GM12878 (cell line): ENCODE measurements around the gene USH1G. TPM values are rescaled to one million over a fixed set of nuclear protein-coding genes. Genes with fewer than 3 reads are reported as not detected.

Source experiments
- ATAC-seq: fragments of 200-7000 bp; cut with Tn5 transposase; 3 replicates; pipeline ENCODE4 v1.9.1; 2020; ENCODE audit warnings: mild to moderate bottlenecking, moderate library complexity
- BruUV-seq: library from RNA; stranded (reverse); fragments of 400-500 nt; replicated peaks from 2 replicates; lab custom pipeline; 2021; lab: Mats Ljungman, UMichigan
- CTCF ChIA-PET: fragments of 300-600 bp; sonication (Branson Sonifier 250); formaldehyde crosslinking; extraction: SDS; loops from one replicate; lab custom pipeline; 2021; ENCODE audit warnings: inconsistent platforms; lab: Yijun Ruan, JAX
- POLR2A ChIA-PET: fragments of 350-600 bp; formaldehyde crosslinking; extraction: SDS; loops from one replicate; lab custom pipeline; 2021; ENCODE audit warnings: inconsistent platforms; lab: Charles Lee
- RAD21 ChIA-PET: fragments of 300-600 bp; sonication (Branson Sonifier 250); formaldehyde crosslinking; loops from one replicate; lab custom pipeline; 2023; ENCODE audit warnings: antibody characterized with exemption; ENCODE audit not compliant: unreplicated experiment; lab: Charles Lee
- SMC1A ChIA-PET: fragments of 300-600 bp; sonication (Branson Sonifier 250); formaldehyde crosslinking; loops from one replicate; lab custom pipeline; 2023; ENCODE audit not compliant: unreplicated experiment, uncharacterized antibody; lab: Charles Lee
- DNase-seq: peaks from one replicate; pipeline ENCODE4 v3.0.0-alpha.2; 2011; ENCODE audit warnings: low read depth, low spot score
- FAIRE-seq: peaks from 3 replicates; lab custom pipeline; 2011; peaks lifted over from hg19 to GRCh38; lab: Jason Lieb, UNC
- H2AFZ ChIP-seq: 2 replicates; pipeline ENCODE4 v1.6.0; 2011; ENCODE audit warnings: low read depth, low read length, control low read depth; ENCODE audit not compliant: control insufficient read depth
- H3K27ac ChIP-seq: 2 replicates; pipeline ENCODE4 v1.5.1; 2011; ENCODE audit warnings: control low read depth; ENCODE audit not compliant: control insufficient read depth, insufficient read depth
- H3K27me3 ChIP-seq, 2 experiments: replicated peaks in 1 of 2; 2 replicates each; pipeline versions ENCODE4 v1.6.0 to v1.6.1; 2011; ENCODE audit warnings: low read length in 1 of 2; ENCODE audit not compliant: control insufficient read depth in 2 of 2, insufficient read depth in 2 of 2
- H3K36me3 ChIP-seq, 2 experiments: 2 replicates each; pipeline ENCODE4 v1.5.1; 2011; ENCODE audit warnings: low read length in 1 of 2; ENCODE audit not compliant: control insufficient read depth in 2 of 2, insufficient read depth in 2 of 2
- H3K4me1 ChIP-seq: 2 replicates; pipeline ENCODE4 v1.6.1; 2011; ENCODE audit warnings: mild to moderate bottlenecking, low read length, moderate library complexity, mixed read lengths; ENCODE audit not compliant: control insufficient read depth, insufficient read depth
- H3K4me2 ChIP-seq: 2 replicates; pipeline ENCODE4 v1.6.0; 2011; ENCODE audit warnings: control low read depth; ENCODE audit not compliant: control insufficient read depth, insufficient read depth
- H3K4me3 ChIP-seq: fragments of 200-600 bp; sonication (generic); 2 replicates; pipeline ENCODE4 v1.5.1; 2016
- H3K79me2 ChIP-seq: 2 replicates; pipeline ENCODE4 v1.6.0; 2011; ENCODE audit warnings: low read length; ENCODE audit not compliant: control insufficient read depth, insufficient read depth
- H3K9ac ChIP-seq: 2 replicates; pipeline ENCODE4 v1.8.0; 2011; ENCODE audit warnings: low read length, control low read depth, mixed read lengths; ENCODE audit not compliant: control insufficient read depth, insufficient read depth
- H3K9me3 ChIP-seq: replicated peaks from 3 replicates; pipeline ENCODE4 v1.5.1; 2011; ENCODE audit warnings: mild to moderate bottlenecking, low read length; ENCODE audit not compliant: control insufficient read depth, insufficient read depth
- H4K20me1 ChIP-seq: 2 replicates; pipeline ENCODE4 v1.6.0; 2011; ENCODE audit not compliant: control insufficient read depth, insufficient read depth
- ATF3 ChIP-seq: IDR thresholded peaks from 2 replicates; pipeline ENCODE4 v1.6.1; 2011; ENCODE audit warnings: low read depth, mild to moderate bottlenecking, low read length, moderate library complexity, borderline replicate concordance; ENCODE audit errors: extremely low read depth
- E4F1 ChIP-seq: fragments of 450-650 bp; IDR thresholded peaks from 2 replicates; pipeline ENCODE4 v1.6.1; 2018; ENCODE audit warnings: borderline replicate concordance, mild to moderate bottlenecking; ENCODE audit not compliant: partially characterized antibody
- ESRRA ChIP-seq: IDR thresholded peaks from 2 replicates; pipeline ENCODE4 v1.6.1; 2012; ENCODE audit warnings: mild to moderate bottlenecking, low read length, improper control_type of control experiment
- FOS ChIP-seq: IDR thresholded peaks from 3 replicates; pipeline ENCODE4 v1.6.1; 2011; ENCODE audit warnings: borderline replicate concordance; ENCODE audit not compliant: insufficient read length; ENCODE audit errors: extremely low read depth
- IKZF2 ChIP-seq, 2 experiments: fragments of 450-650 bp; IDR thresholded peaks; 2 replicates each; pipeline ENCODE4 v1.6.1; 2017; ENCODE audit warnings: mild to moderate bottlenecking in 2 of 2, moderate library complexity in 2 of 2
- IRF4 ChIP-seq: IDR thresholded peaks from 2 replicates; pipeline ENCODE4 v1.6.1; 2011; ENCODE audit warnings: low read depth, low read length
- KDM1A ChIP-seq: fragments of 200-600 bp; sonication (generic); IDR thresholded peaks from 2 replicates; pipeline ENCODE4 v1.6.1; 2016; ENCODE audit warnings: borderline replicate concordance
- KLF5 ChIP-seq: fragments of 450-650 bp; IDR thresholded peaks from 2 replicates; pipeline ENCODE4 v1.6.1; 2014; ENCODE audit warnings: mild to moderate bottlenecking; ENCODE audit not compliant: partially characterized antibody
- NFYA ChIP-seq: IDR thresholded peaks from 2 replicates; pipeline ENCODE4 v1.6.1; 2011; ENCODE audit warnings: low read depth, mild to moderate bottlenecking, low read length, improper control_type of control experiment, borderline replicate concordance
- PML ChIP-seq: IDR thresholded peaks from 2 replicates; pipeline ENCODE4 v1.6.1; 2012; ENCODE audit warnings: low read length, inconsistent platforms
- TAF1 ChIP-seq: IDR thresholded peaks from 2 replicates; pipeline ENCODE4 v1.6.1; 2011; ENCODE audit warnings: mild to moderate bottlenecking, low read depth, low read length, borderline replicate concordance
- ZBTB4 ChIP-seq: fragments of 450-650 bp; formaldehyde crosslinking; IDR thresholded peaks from 2 replicates; pipeline ENCODE4 v1.4.0; 2022; ENCODE audit warnings: mild to moderate bottlenecking, moderate library complexity
- ZBTB40 ChIP-seq: fragments of 450-650 bp; IDR thresholded peaks from 2 replicates; pipeline ENCODE4 v1.6.1; 2016; ENCODE audit warnings: mild to moderate bottlenecking, moderate library complexity, borderline replicate concordance
- WGBS: methylation state at CpG from one replicate; pipeline ENCODE4 v1.1.6; 2016; ENCODE audit warnings: low lambda C conversion rate; ENCODE audit not compliant: insufficient replicate concordance, insufficient coverage; ENCODE audit errors: missing lambda C conversion rate; 5-methylcytosine and 5-hydroxymethylcytosine counted together
- in situ Hi-C: fragments of 300-500 bp; cut with MboI; formaldehyde crosslinking; loops from 9 replicates; pipeline ENCODE4 v1.14.3; 2018; ENCODE audit warnings: mixed read lengths
- intact Hi-C: fragments of 100-400 bp; cut with micrococcal nuclease; formaldehyde crosslinking; loops from one replicate; pipeline ENCODE4 v1.14.2; 2022; ENCODE audit not compliant: unreplicated experiment
- polyA plus RNA-seq, 11 experiments: library from polyadenylated mRNA; depleted of rRNA in 4 of 11; unstranded in 6 of 11; stranded (reverse) in 5 of 11; fragments of >200 nt; fragmentation: Nextera tagmentation in 4 of 11; fragmentation: Illumina TruSeq in 1 of 11; extraction: Ambion mirVana in 4 of 11; extraction: Trizol in 1 of 11; gene quantifications; 1 replicate in 1 of 11; 2 replicates in 10 of 11; pipeline versions ENCODE4 v1.2.1 to v1.2.3, GENCODE V29; 2011 to 2016; ENCODE audit warnings: inconsistent platforms in 2 of 11, missing spikeins in 2 of 11, low read depth in 1 of 11
- total RNA-seq, 4 experiments: library from RNA; depleted of rRNA in 3 of 4; stranded (reverse); fragments of >200 nt in 3 of 4; fragmentation: Illumina TruSeq in 1 of 4; extraction: Trizol in 1 of 4; gene quantifications; 2 replicates each; pipeline versions ENCODE4 v1.2.1 to v1.2.3, GENCODE V29; 2013 to 2021

Gene USH1G
- total and polyA plus RNA-seq, 10 of the 15 experiments (the other 5 are each of a cell fraction or from before 2014, with no cell fraction given), result 0.05 to 0.62 (median 0.09) TPM; not detected in 7

GRCh38 chr17:74890554-74890953 is 32.5 kb downstream of the USH1G start:
- no peaks in the 10 kb centered on the region for H3K36me3 ChIP-seq
- ATAC-seq (no peak), FAIRE-seq (no peak), DNase-seq (no peak)
- 55% methylated on average over 7 of the region's 7 CpGs for WGBS
- SMC1A ChIA-PET, result no interaction called here
- H3K27ac ChIP-seq, result no peak overlapping the region
- RAD21 ChIA-PET, result interaction anchor here (1.3 kb wide), 1 partner anchor 67 kb away, joined by 3 read pairs; no protein-coding TSS in a partner anchor
- H3K9ac ChIP-seq, result no peak overlapping the region
- CTCF ChIA-PET, result no interaction called here
- no peak for TF ChIP-seq ZBTB4
- no peak for TF ChIP-seq E4F1
- no peak for TF ChIP-seq ZBTB40
- TF ChIP-seq IKZF2 (IDR thresholded peaks at IDR 0.05), result no peak
- TF ChIP-seq ESRRA, result no peak
- TF ChIP-seq KLF5, result no peak
- TF ChIP-seq IRF4, result no peak
- TF ChIP-seq TAF1, result no peak
- TF ChIP-seq FOS, result no peak
- no peak for TF ChIP-seq KDM1A
- no peak for TF ChIP-seq PML
- TF ChIP-seq ATF3, result no peak
- TF ChIP-seq NFYA, result no peak
- H3K4me3 ChIP-seq, result no peak overlapping the region
- no peaks in the 10 kb centered on the region for H3K9me3 ChIP-seq
- in situ Hi-C loops (no loop called here), intact Hi-C loops (no loop called here)
- no peaks in the 10 kb centered on the region for H3K4me1 ChIP-seq
- H3K79me2 ChIP-seq, result no peaks in the 10 kb centered on the region
- no peak overlapping the region for H3K4me2 ChIP-seq
- BruUV-seq, result no TSS peak
- POLR2A ChIA-PET, result no interaction called here
- no peak overlapping the region for H2AFZ ChIP-seq
- peaks cover 2 to 4% of the 10 kb centered on the region in 2 experiments for H3K27me3 ChIP-seq
- H4K20me1 ChIP-seq, result no peaks in the 10 kb centered on the region
